Tibial nerve (tissue), 4 donors: ENCODE data around the gene DHX36. TPM values are rescaled to one million over a fixed set of nuclear protein-coding genes. Genes with fewer than 3 reads are reported as not detected.

ENCODE experiments used
- DNase-seq, 2 donors: peaks; one replicate each; pipeline ENCODE4 v3.0.0-alpha.2; 2019; ENCODE audit warnings: low spot score in 2 of 2
- H3K27ac ChIP-seq, 4 donors: fragments of 200-600 bp; sonication (generic) in 3 of 4; one replicate each; pipeline ENCODE4 v1.5.1; 2017 to 2019; ENCODE audit warnings: mild to moderate bottlenecking in 1 of 4
- H3K27me3 ChIP-seq, 2 donors: fragments of 200-600 bp; sonication (generic) in 1 of 2; one replicate each; pipeline versions ENCODE4 v1.5.1 to v1.6.0; 2017 to 2019
- H3K36me3 ChIP-seq, 3 donors: fragments of 200-600 bp; sonication (generic); one replicate each; pipeline ENCODE4 v1.5.1; 2018 to 2019
- H3K4me1 ChIP-seq, 4 donors: fragments of 200-600 bp; sonication (generic) in 3 of 4; one replicate each; pipeline ENCODE4 v1.5.1; 2017 to 2019
- H3K4me3 ChIP-seq, 4 donors: fragments of 200-600 bp; sonication (generic) in 3 of 4; one replicate each; pipeline ENCODE4 v1.5.1; 2017 to 2019; ENCODE audit warnings: mild to moderate bottlenecking in 1 of 4, moderate library complexity in 1 of 4
- H3K9me3 ChIP-seq, 4 donors: fragments of 200-600 bp; sonication (generic) in 3 of 4; one replicate each; pipeline ENCODE4 v1.5.1; 2017 to 2019
- EP300 ChIP-seq, 2 donors: sonication (generic); formaldehyde crosslinking; IDR thresholded peaks; one replicate each; pipeline ENCODE4 v1.6.1; 2017; ENCODE audit warnings: antibody characterized with exemption in 2 of 2, mild to moderate bottlenecking in 1 of 2
- POLR2A ChIP-seq, 2 donors: fragments of 450-650 bp; IDR thresholded peaks; one replicate each; pipeline ENCODE4 v1.6.1; 2017; ENCODE audit warnings: antibody characterized with exemption in 2 of 2, mild to moderate bottlenecking in 2 of 2, moderate library complexity in 2 of 2
- WGBS, 2 donors: methylation state at CpG; one replicate each; pipeline ENCODE4 v1.1.5; 2018; 5-methylcytosine and 5-hydroxymethylcytosine counted together
- total RNA-seq, 4 donors: library from RNA; depleted of rRNA; stranded (reverse); fragments of >200 nt; gene quantifications; one replicate each; pipeline ENCODE4 v1.1.0, GENCODE V29; 2016
- TF ChIP-seq, protein P1 (sequence below), 5 experiments: fragments of 200-600 bp in 3 of 5; fragments of 450-650 bp in 2 of 5; sonication (generic) in 3 of 5; IDR thresholded peaks; one replicate each; pipeline ENCODE4 v1.5.1; 2016 to 2019; ENCODE audit warnings: antibody characterized with exemption in 5 of 5, mild to moderate bottlenecking in 3 of 5, moderate library complexity in 2 of 5

The DHX36 gene
- total RNA-seq, 4 donors from 2014 or later = 60.6 to 73.5 (median 64.5) TPM

DNA sequence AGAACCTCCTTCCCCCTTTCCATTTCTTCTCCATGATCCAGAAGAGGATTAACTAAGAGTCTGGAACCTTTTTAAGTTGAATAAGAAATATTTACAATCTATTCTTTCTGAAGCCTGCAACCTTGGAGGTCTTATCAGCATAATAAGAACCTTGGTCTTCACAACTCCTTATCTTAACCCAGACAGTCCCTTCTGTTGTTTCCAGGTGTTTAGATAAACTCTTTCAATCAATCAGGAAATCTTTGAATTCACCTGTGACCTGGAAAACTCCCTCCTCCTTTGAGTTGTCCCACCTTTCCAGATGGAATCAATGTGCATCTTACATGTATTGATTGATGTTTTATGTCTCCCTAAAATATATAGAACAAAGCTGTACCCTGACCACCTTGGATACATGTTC, 3.6 kb upstream of the DHX36 start:
- Histone ChIP-seq H3K9me3 (no peaks in the 10 kb centered on the region), H3K4me3 (no peak overlapping the region), H3K36me3 (no peaks in the 10 kb centered on the region), H3K27me3 (no peaks in the 10 kb centered on the region), H3K27ac (no peak overlapping the region), H3K4me1 (peaks cover 0 to 18% (median 5%) of the 10 kb centered on the region in 4 donors)
- no peak for DNase-seq
- TF ChIP-seq EP300 (IDR thresholded peaks at IDR 0.05) = no peak
- no peak for TF ChIP-seq POLR2A (IDR thresholded peaks at IDR 0.05)
- TF ChIP-seq, protein P1, sequence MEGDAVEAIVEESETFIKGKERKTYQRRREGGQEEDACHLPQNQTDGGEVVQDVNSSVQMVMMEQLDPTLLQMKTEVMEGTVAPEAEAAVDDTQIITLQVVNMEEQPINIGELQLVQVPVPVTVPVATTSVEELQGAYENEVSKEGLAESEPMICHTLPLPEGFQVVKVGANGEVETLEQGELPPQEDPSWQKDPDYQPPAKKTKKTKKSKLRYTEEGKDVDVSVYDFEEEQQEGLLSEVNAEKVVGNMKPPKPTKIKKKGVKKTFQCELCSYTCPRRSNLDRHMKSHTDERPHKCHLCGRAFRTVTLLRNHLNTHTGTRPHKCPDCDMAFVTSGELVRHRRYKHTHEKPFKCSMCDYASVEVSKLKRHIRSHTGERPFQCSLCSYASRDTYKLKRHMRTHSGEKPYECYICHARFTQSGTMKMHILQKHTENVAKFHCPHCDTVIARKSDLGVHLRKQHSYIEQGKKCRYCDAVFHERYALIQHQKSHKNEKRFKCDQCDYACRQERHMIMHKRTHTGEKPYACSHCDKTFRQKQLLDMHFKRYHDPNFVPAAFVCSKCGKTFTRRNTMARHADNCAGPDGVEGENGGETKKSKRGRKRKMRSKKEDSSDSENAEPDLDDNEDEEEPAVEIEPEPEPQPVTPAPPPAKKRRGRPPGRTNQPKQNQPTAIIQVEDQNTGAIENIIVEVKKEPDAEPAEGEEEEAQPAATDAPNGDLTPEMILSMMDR (IDR thresholded peaks at IDR 0.05) = no peak

DNA sequence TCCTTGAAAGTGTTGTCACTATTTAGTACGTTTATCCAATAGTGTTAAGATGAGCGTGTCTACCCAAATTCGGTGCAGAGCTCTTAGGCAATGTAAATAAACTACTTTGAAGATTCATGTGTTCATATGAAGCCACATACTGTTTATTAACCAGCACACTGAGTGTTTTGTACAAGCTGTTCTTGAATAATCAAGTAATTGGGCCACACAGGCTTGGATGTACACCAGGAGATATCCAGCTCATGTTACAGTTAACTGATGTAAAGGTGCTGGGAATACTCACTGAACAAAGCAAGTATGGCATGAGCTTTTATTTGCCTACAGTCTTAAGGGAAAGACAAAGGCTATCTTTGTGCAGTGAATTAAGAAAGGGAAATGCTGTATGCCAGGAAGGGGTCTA, 632 bp upstream of the DHX36 start:
- no peaks in the 10 kb centered on the region for H3K9me3 ChIP-seq
- 80 to 88% methylated on average over 3 of the region's 3 CpGs for WGBS, 2 donors
- no peaks in the 10 kb centered on the region for H3K36me3 ChIP-seq
- no peak for TF ChIP-seq EP300 (IDR thresholded peaks at IDR 0.05)
- no peak for TF ChIP-seq POLR2A (IDR thresholded peaks at IDR 0.05)
- TF ChIP-seq, protein P1 (IDR thresholded peaks at IDR 0.05) = no peak
- H3K4me3 ChIP-seq = peak overlapping the region; percentile 46 to 93 (median 70)
- peak overlapping the region; percentile 79 to 98 (median 92) for H3K27ac ChIP-seq
- DNase-seq = no peak
- no peaks in the 10 kb centered on the region for H3K27me3 ChIP-seq
- H3K4me1 ChIP-seq = peaks cover 0 to 42% (median 20%) of the 10 kb centered on the region in 4 donors

- no peak for TF ChIP-seq POLR2A (IDR thresholded peaks at IDR 0.05)
- TF ChIP-seq, protein P1 (IDR thresholded peaks at IDR 0.05) = no peak
- TF ChIP-seq EP300 (IDR thresholded peaks at IDR 0.05) = no peak
Observed at GRCh38 chr3:154316974-154317767, 7.1 kb downstream of the DHX36 start.

GRCh38 chr3:154314152-154314551, 10.1 kb downstream of the DHX36 start:
- no peaks in the 10 kb centered on the region for H3K9me3 ChIP-seq
- WGBS, 2 donors = 88 to 94% methylated on average over 1 of the region's 1 CpG
- peaks cover 0 to 34% (median 14%) of the 10 kb centered on the region in 4 donors for H3K4me1 ChIP-seq
- H3K4me3 ChIP-seq = no peak overlapping the region
- DNase-seq = no peak
- H3K27ac ChIP-seq = no peak overlapping the region
- peaks cover 0 to 28% (median 4%) of the 10 kb centered on the region in 3 donors for H3K36me3 ChIP-seq
- TF ChIP-seq, protein P1 (IDR thresholded peaks at IDR 0.05) = no peak
- TF ChIP-seq EP300 (IDR thresholded peaks at IDR 0.05) = no peak
- TF ChIP-seq POLR2A (IDR thresholded peaks at IDR 0.05) = no peak
- no peaks in the 10 kb centered on the region for H3K27me3 ChIP-seq

More at GRCh38 chr3:154316974-154317767, 7.1 kb downstream of the DHX36 start:
- WGBS, 2 donors = 70 to 77% methylated on average over 5 of the region's 5 CpGs
- Histone ChIP-seq H3K36me3 (peaks cover 0 to 28% (median 4%) of the 10 kb centered on the region in 3 donors), H3K27me3 (no peaks in the 10 kb centered on the region), H3K9me3 (no peaks in the 10 kb centered on the region), H3K4me1 (peaks cover 0 to 57% (median 24%) of the 10 kb centered on the region in 4 donors), H3K27ac (no peak overlapping the region), H3K4me3 (no peak overlapping the region)
- DNase-seq = no peak

DNA sequence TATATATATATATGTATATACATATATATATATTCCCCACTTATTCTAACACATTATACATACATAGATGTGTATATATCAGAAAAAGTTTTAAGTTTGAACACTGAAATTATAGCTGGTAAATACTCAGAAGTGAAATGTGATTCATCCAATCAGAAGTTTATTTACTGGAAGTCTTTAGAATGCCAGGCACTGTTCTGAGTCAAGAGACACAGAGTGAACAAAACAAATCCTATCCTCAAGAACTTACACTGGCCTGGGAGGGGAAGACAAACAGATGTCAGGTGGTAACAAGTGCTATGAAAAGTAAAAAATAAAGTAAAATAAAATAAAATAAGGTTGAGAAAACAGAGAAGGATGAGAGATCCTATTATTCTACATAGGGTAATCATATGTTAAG, 13.4 kb downstream of the DHX36 start:
- H3K27ac ChIP-seq = no peak overlapping the region
- no peaks in the 10 kb centered on the region for H3K27me3 ChIP-seq
- no peak for DNase-seq
- H3K9me3 ChIP-seq = no peaks in the 10 kb centered on the region
- no peak overlapping the region for H3K4me3 ChIP-seq
- peaks cover 0 to 44% (median 4%) of the 10 kb centered on the region in 3 donors for H3K36me3 ChIP-seq
- H3K4me1 ChIP-seq = peaks cover 0 to 24% (median 0%) of the 10 kb centered on the region in 4 donors
- TF ChIP-seq POLR2A (IDR thresholded peaks at IDR 0.05) = no peak
- TF ChIP-seq, protein P1 (IDR thresholded peaks at IDR 0.05) = no peak
- no peak for TF ChIP-seq EP300 (IDR thresholded peaks at IDR 0.05)
